PC-3 (cell line): ENCODE data around the gene KRTAP5-3. TPM values are rescaled to one million over a fixed set of nuclear protein-coding genes. Genes with fewer than 3 reads are reported as not detected.
A peak's percentile ranks its signal among the peaks of the same experiment; 100 is the strongest.

Experiments
- ATAC-seq: fragments of 200-7000 bp; cut with Tn5 transposase; 2 replicates; pipeline ENCODE4 v1.9.1; 2020; ENCODE audit warnings: mild to moderate bottlenecking, moderate library complexity
- BruUV-seq: library from RNA; stranded (reverse); fragments of 400-500 nt; replicated peaks from 2 replicates; lab custom pipeline; 2021; lab: Mats Ljungman, UMichigan
- CTCF ChIA-PET: fragments of 300-600 bp; sonication (Branson Sonifier 250); formaldehyde crosslinking; loops from one replicate; lab custom pipeline; 2022; ENCODE audit warnings: antibody characterized with exemption; lab: Charles Lee
- POLR2A ChIA-PET: fragments of 300-600 bp; sonication (Branson Sonifier 250); formaldehyde crosslinking; loops from one replicate; lab custom pipeline; 2022; ENCODE audit warnings: antibody characterized with exemption; ENCODE audit not compliant: unreplicated experiment; lab: Charles Lee
- DNase-seq: peaks from one replicate; pipeline ENCODE4 v3.0.0-alpha.2; 2015
- H2AFZ ChIP-seq: fragments of 300-600 bp; sonication (generic); 2 replicates; pipeline ENCODE4 v1.6.0; 2016; ENCODE audit warnings: antibody characterized with exemption, low read length
- H3F3A ChIP-seq: fragments of 300-600 bp; sonication (generic); one replicate; pipeline ENCODE4 v1.6.0; 2017; ENCODE audit warnings: antibody characterized with exemption, low read length, control low read depth, mild to moderate bottlenecking; ENCODE audit not compliant: unreplicated experiment
- H3K27ac ChIP-seq: fragments of 300-600 bp; sonication (generic); 2 replicates; pipeline ENCODE4 v1.5.1; 2016; ENCODE audit warnings: mild to moderate bottlenecking, low read length
- H3K27me3 ChIP-seq: fragments of 300-600 bp; sonication (generic); 2 replicates; pipeline ENCODE4 v1.6.1; 2016; ENCODE audit warnings: low read length, mixed read lengths
- H3K36me3 ChIP-seq: fragments of 300-600 bp; sonication (generic); 2 replicates; pipeline ENCODE4 v1.6.1; 2016; ENCODE audit warnings: low read depth, mixed run types, low read length, mixed read lengths
- H3K4me1 ChIP-seq: fragments of 300-600 bp; sonication (generic); 2 replicates; pipeline ENCODE4 v1.5.1; 2016; ENCODE audit warnings: low read length; ENCODE audit not compliant: insufficient read depth
- H3K4me2 ChIP-seq: fragments of 300-600 bp; sonication (generic); 2 replicates; pipeline ENCODE4 v1.6.0; 2016; ENCODE audit warnings: low read length
- H3K4me3 ChIP-seq: fragments of 300-600 bp; sonication (generic); 2 replicates; pipeline ENCODE4 v1.5.1; 2016; ENCODE audit warnings: mild to moderate bottlenecking, low read length, mixed read lengths
- H3K79me2 ChIP-seq: fragments of 300-600 bp; sonication (generic); 2 replicates; pipeline ENCODE4 v1.6.1; 2017; ENCODE audit warnings: low read length, mixed read lengths
- H3K9ac ChIP-seq: fragments of 300-600 bp; sonication (generic); 2 replicates; pipeline ENCODE4 v1.6.0; 2016; ENCODE audit warnings: mild to moderate bottlenecking, low read length
- H3K9me2 ChIP-seq: fragments of 300-600 bp; sonication (generic); replicated peaks from 2 replicates; pipeline ENCODE4 v1.6.1; 2016; ENCODE audit warnings: mixed run types, low read length, mixed read lengths
- H3K9me3 ChIP-seq: fragments of 300-600 bp; sonication (generic); 2 replicates; pipeline ENCODE4 v1.6.1; 2016; ENCODE audit warnings: low read length, mixed read lengths
- H4K20me1 ChIP-seq: fragments of 300-600 bp; sonication (generic); 2 replicates; pipeline ENCODE4 v1.6.1; 2016; ENCODE audit warnings: low read length, mixed read lengths
- EZH2 ChIP-seq: fragments of 300-600 bp; sonication (generic); IDR thresholded peaks from one replicate; pipeline ENCODE4 v1.6.1; 2017; ENCODE audit warnings: antibody characterized with exemption, mild to moderate bottlenecking, low read length; ENCODE audit not compliant: unreplicated experiment
- EZH2phosphoT487 ChIP-seq: fragments of 300-600 bp; sonication (generic); IDR thresholded peaks from 2 replicates; pipeline ENCODE4 v1.6.1; 2018; ENCODE audit warnings: mild to moderate bottlenecking, antibody characterized with exemption, low read length, borderline replicate concordance
- intact Hi-C: fragments of 100-400 bp; cut with micrococcal nuclease; formaldehyde crosslinking; loops from 2 replicates; pipeline ENCODE4 v1.9.0; 2023
- total RNA-seq: library from RNA; depleted of rRNA; stranded (reverse); fragments of >200 nt; gene quantifications from 2 replicates; pipeline ENCODE4 v1.2.3, GENCODE V29; 2014
- TF ChIP-seq, protein P1 (sequence below): fragments of 300-600 bp; sonication (generic); conservative IDR thresholded peaks from 2 replicates; pipeline ENCODE4 v1.5.1; 2017; ENCODE audit warnings: antibody characterized with exemption, low read depth, mild to moderate bottlenecking, low read length

Gene KRTAP5-3
- total RNA-seq, 1 experiment from 2014 or later = not detected

DNA sequence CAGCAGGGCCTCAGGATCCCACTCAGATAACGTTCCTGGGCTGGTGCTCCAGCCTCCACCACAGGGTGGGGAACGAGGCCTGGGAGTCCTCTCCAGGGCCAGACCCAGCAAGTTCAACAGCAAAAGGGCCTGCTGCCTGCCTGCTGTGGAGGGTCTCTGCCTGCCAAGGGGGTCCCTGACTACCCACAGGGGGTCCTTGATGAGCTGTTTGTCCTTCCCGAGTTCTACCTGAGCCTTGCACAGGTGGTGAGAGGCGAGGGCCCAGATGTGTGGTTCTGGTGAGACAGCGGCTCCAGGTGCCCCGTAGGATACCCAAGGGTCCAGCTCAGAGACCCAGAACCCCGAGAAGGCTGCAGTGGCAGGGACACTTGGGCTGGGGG, 40.6 kb downstream of the KRTAP5-3 start:
- intact Hi-C loops = no loop called here
- no peaks in the 10 kb centered on the region for H3K36me3 ChIP-seq
- no peaks in the 10 kb centered on the region for H3K9me3 ChIP-seq
- no peaks in the 10 kb centered on the region for H3K4me1 ChIP-seq
- DNase-seq (no peak), ATAC-seq (no peak)
- H2AFZ ChIP-seq = no peak overlapping the region
- no peaks in the 10 kb centered on the region for H3K79me2 ChIP-seq
- no peak overlapping the region for H3K9ac ChIP-seq
- ChIA-PET CTCF (no interaction called here), POLR2A (no interaction called here)
- no peak overlapping the region for H3K4me3 ChIP-seq
- H3K4me2 ChIP-seq = no peak overlapping the region
- H3F3A ChIP-seq = no peaks in the 10 kb centered on the region
- no peak overlapping the region for H3K27ac ChIP-seq
- no peaks in the 10 kb centered on the region for H3K9me2 ChIP-seq
- TF ChIP-seq, protein P1, sequence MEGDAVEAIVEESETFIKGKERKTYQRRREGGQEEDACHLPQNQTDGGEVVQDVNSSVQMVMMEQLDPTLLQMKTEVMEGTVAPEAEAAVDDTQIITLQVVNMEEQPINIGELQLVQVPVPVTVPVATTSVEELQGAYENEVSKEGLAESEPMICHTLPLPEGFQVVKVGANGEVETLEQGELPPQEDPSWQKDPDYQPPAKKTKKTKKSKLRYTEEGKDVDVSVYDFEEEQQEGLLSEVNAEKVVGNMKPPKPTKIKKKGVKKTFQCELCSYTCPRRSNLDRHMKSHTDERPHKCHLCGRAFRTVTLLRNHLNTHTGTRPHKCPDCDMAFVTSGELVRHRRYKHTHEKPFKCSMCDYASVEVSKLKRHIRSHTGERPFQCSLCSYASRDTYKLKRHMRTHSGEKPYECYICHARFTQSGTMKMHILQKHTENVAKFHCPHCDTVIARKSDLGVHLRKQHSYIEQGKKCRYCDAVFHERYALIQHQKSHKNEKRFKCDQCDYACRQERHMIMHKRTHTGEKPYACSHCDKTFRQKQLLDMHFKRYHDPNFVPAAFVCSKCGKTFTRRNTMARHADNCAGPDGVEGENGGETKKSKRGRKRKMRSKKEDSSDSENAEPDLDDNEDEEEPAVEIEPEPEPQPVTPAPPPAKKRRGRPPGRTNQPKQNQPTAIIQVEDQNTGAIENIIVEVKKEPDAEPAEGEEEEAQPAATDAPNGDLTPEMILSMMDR = no peak
- TF ChIP-seq EZH2 = no peak
- TF ChIP-seq EZH2phosphoT487 = no peak
- no peaks in the 10 kb centered on the region for H4K20me1 ChIP-seq
- no TSS peak for BruUV-seq
- H3K27me3 ChIP-seq = peaks cover 3% of the 10 kb centered on the region; the same call in 1 of the 2 replicates

DNA sequence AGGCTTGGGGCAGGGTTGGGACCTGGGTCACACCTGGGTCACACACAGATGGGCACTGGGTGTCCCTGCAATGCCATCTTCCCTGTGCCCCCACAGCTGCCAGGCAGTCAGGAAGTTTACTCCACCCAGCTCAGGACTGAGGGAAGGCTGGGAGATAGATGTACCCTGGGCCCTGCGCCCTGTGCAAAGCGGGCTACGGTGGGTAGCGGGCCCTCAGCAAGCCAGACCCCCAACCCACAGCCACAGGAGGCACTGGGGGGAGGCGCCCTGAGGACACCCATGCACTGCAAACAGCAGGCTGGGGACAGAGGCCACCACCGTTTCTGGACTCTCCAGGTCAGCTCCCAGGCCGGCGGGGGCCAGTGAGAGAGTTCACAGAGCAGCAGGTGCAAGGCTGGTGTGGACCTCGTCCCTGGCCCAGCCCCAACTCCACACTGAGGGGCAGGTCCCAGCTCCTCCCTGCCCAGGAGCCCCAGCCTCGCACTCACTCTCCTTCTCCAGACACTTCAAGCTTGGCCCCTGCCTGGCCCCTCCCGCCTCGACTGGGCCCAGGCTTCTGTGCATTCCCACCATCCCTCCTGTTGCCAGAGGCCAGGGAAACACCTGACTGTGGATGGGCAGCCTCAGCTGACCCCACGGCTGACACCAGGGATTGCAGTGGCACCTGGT, 41.1 kb downstream of the KRTAP5-3 start:
- Histone ChIP-seq H2AFZ (no peak overlapping the region), H3K4me1 (no peaks in the 10 kb centered on the region), H3F3A (no peaks in the 10 kb centered on the region), H3K9me2 (no peaks in the 10 kb centered on the region), H3K9ac (no peak overlapping the region), H3K9me3 (no peaks in the 10 kb centered on the region), H3K4me2 (no peak overlapping the region), H3K79me2 (no peaks in the 10 kb centered on the region), H3K36me3 (no peaks in the 10 kb centered on the region), H3K27ac (no peak overlapping the region), H4K20me1 (no peaks in the 10 kb centered on the region), H3K27me3 (no peaks in the 10 kb centered on the region), H3K4me3 (no peak overlapping the region)
- ChIA-PET POLR2A (no interaction called here), CTCF (no interaction called here)
- no peak for TF ChIP-seq EZH2
- TF ChIP-seq, protein P1 = no peak
- no peak for TF ChIP-seq EZH2phosphoT487
- DNase-seq = no peak
- intact Hi-C loops = no loop called here
- BruUV-seq = no TSS peak
- ATAC-seq = no peak

DNA sequence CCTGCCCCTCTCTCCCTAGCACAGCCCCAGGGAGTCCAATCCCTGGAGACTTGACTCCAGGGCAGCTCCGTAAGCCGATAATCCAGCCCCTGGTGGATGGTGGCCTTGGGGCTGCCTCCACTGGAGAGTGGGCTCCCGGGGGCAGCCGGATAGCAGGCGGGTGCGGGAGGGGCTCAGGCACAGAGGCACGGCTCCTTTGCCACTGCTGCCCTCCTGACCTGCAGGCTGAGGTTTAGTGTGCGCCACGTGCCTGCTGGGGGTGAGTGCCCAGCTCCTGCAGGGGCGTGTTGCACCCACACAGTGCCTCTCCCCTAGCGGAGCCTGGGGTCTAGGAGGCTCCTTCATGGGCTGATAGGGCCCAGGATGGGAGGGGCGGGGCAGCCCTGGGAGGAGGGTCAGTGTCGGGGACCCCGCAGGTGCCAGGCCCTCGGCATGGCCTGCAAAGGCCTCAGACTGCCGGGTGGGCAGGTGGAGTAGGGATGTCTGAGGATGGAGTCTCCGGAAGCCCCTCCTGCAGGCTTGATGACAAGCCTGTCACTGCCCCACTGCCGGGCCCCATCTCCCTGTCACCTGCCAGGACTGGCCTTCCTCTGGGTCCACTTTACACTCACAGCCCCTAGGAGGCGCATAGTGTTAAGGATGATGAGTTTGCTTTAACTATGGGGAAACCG, 41.7 kb downstream of the KRTAP5-3 start:
- H3K27ac ChIP-seq = no peak overlapping the region
- no peak overlapping the region for H3K4me2 ChIP-seq
- H3K4me1 ChIP-seq = no peaks in the 10 kb centered on the region
- no peak overlapping the region for H3K9ac ChIP-seq
- ChIA-PET CTCF (no interaction called here), POLR2A (no interaction called here)
- no peaks in the 10 kb centered on the region for H3K9me2 ChIP-seq
- no peak for DNase-seq
- H4K20me1 ChIP-seq = no peaks in the 10 kb centered on the region
- BruUV-seq = no TSS peak
- H2AFZ ChIP-seq = no peak overlapping the region
- no peak overlapping the region for H3K4me3 ChIP-seq
- intact Hi-C loops = no loop called here
- H3K9me3 ChIP-seq = no peaks in the 10 kb centered on the region
- H3K36me3 ChIP-seq = no peaks in the 10 kb centered on the region
- H3K79me2 ChIP-seq = no peaks in the 10 kb centered on the region
- no peaks in the 10 kb centered on the region for H3F3A ChIP-seq
- no peak for TF ChIP-seq EZH2phosphoT487
- TF ChIP-seq, protein P1 = peak; percentile 48; the same call in 1 of the 2 replicates
- ATAC-seq = no peak
- H3K27me3 ChIP-seq = no peaks in the 10 kb centered on the region
